SU-DHL-6 (cell line): Measurements from ENCODE around the gene IL27RA.
"Not testable (repeated sequence)": the region's sequence is repeated elsewhere in the genome, so short reads cannot be mapped to it uniquely, and the experiment has no call there.

ENCODE experiments used
- EZH2phosphoT487 ChIP-seq: fragments of 200-600 bp; sonication (generic), shearing (Covaris generic); conservative IDR thresholded peaks from 2 replicates; pipeline ENCODE4 v1.6.1; 2018; ENCODE audit warnings: mild to moderate bottlenecking, antibody characterized with exemption, low read length, moderate library complexity, mixed read lengths
- TF ChIP-seq, protein P1 (sequence below): fragments of 200-600 bp; sonication (generic); IDR thresholded peaks from one replicate; pipeline ENCODE4 v1.5.1; 2017; ENCODE audit warnings: antibody characterized with exemption, mild to moderate bottlenecking, low read length, moderate library complexity; ENCODE audit not compliant: insufficient read depth, poor library complexity, severe bottlenecking

GRCh38 chr19:14019739-14020138 is 11.8 kb upstream of the IL27RA start:
- TF ChIP-seq, protein P1, sequence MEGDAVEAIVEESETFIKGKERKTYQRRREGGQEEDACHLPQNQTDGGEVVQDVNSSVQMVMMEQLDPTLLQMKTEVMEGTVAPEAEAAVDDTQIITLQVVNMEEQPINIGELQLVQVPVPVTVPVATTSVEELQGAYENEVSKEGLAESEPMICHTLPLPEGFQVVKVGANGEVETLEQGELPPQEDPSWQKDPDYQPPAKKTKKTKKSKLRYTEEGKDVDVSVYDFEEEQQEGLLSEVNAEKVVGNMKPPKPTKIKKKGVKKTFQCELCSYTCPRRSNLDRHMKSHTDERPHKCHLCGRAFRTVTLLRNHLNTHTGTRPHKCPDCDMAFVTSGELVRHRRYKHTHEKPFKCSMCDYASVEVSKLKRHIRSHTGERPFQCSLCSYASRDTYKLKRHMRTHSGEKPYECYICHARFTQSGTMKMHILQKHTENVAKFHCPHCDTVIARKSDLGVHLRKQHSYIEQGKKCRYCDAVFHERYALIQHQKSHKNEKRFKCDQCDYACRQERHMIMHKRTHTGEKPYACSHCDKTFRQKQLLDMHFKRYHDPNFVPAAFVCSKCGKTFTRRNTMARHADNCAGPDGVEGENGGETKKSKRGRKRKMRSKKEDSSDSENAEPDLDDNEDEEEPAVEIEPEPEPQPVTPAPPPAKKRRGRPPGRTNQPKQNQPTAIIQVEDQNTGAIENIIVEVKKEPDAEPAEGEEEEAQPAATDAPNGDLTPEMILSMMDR = not testable (repeated sequence)
- not testable (repeated sequence) for TF ChIP-seq EZH2phosphoT487
